HG03097 (cell line): ENCODE measurements around the gene TSC22D1.
"Not testable (repeated sequence)": the region's sequence is repeated elsewhere in the genome, so short reads cannot be mapped to it uniquely, and the experiment has no call there.

Source experiments
- ATAC-seq: cut with Tn5 transposase; IDR thresholded peaks from one replicate; pipeline ENCODE4 v1.9.1; 2021; ENCODE audit not compliant: unreplicated experiment, low FRiP score

The TSC22D1 gene

GRCh38 chr13:44573790-44574465 lies 2.2 kb downstream of the TSC22D1 start:
- ATAC-seq = no peak

GRCh38 chr13:44573071-44573470 lies 3.1 kb downstream of the TSC22D1 start:
- ATAC-seq = no peak

DNA sequence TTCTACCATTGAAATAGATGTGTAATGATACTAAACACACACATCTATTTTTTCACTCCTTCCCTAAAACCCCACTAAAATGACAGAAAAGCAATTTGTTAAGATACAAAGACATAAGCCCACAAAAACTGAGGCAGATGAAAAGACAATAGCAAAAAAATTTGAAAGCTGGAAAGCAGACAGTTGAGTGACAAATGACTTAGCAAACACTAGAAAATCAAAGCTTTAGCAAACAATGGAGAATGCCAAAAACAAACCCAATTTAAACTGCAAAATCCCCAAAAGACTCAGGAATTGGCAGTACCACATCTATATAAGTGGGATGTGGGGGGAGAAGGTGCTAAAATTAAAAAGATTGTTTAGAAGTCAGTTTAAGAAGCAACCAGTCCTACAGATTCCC lies 9.5 kb downstream of the TSC22D1 start:
- no peak for ATAC-seq

DNA sequence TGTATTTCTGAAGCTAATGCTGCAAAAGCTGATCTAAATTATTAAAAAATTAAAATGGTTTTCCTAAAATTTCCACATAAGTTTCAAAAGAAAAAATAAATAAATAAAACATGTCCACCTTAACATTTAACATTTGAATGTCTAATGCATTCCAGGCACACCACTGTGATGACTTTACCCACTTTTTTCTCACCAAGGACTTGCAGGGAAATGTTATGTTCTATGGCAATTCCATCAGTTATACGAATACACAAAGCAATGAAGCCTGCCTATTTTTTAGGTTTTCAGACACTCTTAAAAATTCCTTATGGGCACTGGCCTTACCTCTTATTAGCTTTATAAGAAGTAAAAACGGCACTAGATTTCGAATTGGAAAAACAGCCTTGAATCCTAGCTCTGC lies 10.2 kb downstream of the TSC22D1 start:
- ATAC-seq = no peak

- ATAC-seq = no peak
Measured at GRCh38 chr13:44564936-44565335, 11.2 kb downstream of the TSC22D1 start.

- ATAC-seq = not testable (repeated sequence)
Measured at GRCh38 chr13:44562853-44563252, 13.3 kb downstream of the TSC22D1 start.

DNA sequence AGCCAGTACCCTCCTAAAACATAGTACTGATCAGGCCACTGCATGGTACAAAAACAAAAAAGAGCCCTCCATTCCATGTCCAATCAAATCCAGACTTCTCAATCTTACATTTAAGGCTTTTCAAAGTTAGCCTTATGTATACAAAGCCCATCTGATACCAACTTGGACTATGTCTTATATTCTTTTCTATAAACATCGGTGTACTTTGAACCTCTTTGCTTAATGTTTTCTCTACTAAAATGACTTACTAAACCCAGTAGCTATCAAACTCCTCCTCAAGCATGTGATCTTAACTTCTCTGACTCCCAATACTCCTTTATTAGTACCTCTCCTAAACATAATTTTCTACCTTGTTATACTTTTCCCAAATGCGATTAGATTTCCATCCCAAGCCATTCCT lies 14.8 kb downstream of the TSC22D1 start:
- ATAC-seq = no peak

DNA sequence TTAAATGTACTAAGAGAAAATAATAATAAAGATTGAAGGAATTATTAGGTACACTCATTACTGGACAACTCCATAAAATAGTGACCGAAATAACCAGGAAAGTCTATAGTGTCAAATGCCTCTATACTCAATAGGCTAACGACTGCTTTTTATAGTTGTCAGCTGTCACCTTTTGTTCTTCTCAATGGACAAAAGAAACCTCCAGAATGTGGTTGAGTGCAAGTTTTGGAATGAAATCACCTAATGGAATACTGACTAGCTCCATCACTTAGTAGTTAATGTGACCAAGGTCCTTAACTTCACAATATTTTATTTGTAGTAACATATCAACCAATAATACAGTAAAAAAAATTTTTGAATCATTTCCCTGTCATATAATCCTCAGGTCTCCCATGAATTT lies 18.1 kb downstream of the TSC22D1 start:
- ATAC-seq = no peak

GRCh38 chr13:44555207-44555606 lies 20.9 kb downstream of the TSC22D1 start:
- ATAC-seq = no peak

DNA sequence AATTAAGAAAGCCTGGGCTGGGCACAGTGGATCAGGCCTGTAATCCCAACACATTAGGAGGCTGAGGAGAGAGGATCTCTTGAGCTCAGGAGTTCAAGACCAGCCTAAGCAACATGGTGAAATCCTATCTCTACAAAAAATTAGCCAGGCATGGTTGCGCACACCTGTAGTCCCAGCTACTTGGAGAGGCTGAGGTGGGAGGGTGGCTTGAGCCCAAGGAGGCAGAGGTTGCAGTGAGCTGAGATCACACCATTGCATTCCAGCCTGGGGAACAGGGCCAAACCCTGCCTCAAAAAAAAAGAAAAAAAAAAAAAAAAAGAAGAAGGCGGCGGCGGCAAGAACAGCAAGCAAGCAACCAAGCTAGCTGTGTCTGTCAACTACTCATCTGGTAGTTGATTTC lies 26.7 kb downstream of the TSC22D1 start:
- ATAC-seq = no peak

DNA sequence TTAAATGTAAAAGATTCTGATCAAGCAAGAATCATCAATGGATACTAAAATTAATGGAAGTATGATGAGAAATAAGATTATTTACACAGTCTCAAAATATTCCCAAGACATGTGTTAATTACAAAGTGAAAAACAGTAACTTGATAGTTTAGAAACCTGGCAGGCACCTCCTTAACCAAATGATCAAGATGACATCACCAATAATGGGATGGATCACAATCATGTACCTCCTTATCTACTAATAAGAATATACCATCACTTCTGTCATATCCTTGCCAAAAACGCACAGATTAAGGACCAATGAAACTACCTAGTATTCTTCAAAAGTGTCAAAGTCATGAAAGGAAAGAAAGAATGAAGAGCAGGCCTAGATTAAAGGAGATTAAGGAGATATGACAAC lies 30.0 kb downstream of the TSC22D1 start:
- ATAC-seq = no peak

DNA sequence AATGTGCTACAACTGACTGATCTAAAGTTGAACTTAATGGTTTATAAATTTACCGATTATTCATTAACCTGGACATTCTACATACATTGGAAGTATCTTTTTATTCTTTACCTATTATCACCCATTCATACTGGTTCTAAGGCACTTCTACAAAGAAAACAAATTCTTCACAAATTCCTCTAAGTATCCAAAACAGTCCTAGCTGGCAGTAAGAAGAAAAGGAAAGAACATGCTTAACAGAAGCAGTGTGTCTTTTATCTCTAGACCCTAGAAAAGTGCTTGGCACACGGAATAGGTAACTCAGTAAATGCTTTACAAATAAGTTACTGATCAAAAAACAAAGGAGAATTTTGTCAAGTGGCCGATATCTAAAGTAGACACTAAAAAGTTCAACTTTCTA lies 32.8 kb downstream of the TSC22D1 start:
- no peak for ATAC-seq

- no peak for ATAC-seq
Measured at GRCh38 chr13:44542361-44542760, 33.8 kb downstream of the TSC22D1 start.

DNA sequence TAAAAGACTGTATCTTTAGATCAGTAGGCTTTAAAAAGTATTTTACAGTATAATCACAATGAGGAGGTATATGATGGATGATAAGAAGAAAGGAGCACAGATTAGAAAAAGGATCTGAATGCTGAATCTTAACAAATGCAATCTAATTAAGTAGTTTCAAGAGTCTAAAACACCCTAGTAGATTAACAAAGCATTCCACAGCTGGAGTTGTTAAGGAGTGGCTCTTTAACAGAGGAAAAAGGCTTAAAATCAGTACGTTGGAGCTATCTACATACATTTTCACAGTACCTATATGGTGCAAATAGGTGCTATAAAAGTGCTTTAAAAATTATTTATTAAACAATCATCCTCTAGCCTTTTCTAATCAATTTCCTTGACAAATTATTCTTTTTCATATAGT lies 34.5 kb downstream of the TSC22D1 start:
- no peak for ATAC-seq

GRCh38 chr13:44540761-44541434 lies 35.2 kb downstream of the TSC22D1 start:
- ATAC-seq = no peak

DNA sequence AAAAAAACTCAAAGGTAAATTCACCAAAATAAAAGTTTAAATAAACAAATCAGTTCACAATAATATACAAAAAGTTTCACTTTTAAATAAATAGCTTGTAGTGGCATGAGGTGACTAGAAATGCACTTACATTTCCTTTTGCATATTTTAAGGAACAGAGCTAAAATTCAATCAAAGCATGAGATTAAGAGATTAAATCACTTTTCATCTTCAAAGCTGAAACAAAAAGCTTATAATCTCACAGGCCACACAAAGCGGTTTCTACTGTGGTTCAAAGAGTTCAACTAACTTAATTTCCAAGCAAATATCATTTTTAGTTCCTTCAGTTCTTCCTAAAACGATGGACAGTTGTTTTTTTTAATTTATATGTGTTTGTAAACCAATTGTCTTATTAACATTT lies 38.9 kb downstream of the TSC22D1 start:
- ATAC-seq = no peak

DNA sequence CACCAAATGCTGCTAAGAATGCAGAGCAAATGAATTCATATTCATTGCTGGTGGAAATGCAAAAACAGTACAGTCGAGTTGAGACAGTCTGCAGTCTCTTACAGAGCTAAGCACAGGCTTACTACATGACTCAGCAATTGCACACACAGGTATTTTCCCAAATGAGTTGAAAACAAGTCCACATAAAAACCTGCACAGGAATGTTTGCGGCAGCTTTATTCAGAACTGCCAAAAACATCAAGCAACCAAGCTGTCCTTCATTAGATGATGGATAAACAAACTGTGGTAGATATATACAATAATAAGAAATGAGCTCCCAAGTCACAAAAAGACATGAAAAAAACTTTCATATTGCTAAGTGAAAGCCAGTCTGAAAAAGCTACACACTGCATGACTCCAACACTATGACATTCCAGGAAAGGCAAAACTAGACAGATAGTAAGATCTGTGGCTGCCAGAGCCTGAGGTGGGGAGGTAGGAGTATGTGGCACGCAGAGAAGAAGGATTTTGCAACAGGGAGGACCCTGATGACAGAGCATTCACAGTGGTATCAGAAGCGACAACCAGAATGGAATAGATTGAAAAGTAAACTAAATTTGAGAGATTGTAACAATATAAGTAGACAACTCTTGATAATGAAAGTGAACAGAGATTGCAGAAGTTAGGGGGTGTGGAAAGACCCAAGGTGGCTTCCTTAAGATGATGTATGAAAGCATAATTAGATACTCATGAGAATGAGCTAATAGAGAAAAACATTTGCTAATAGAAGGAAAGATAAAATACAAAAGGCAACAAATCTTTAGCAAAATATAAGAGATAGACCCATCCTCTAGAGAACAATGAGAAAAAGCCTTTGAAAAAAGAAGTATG lies 52.7 kb downstream of the TSC22D1 start:
- ATAC-seq = no peak

GRCh38 chr13:44519642-44520041 lies 56.5 kb downstream of the TSC22D1 start:
- no peak for ATAC-seq

DNA sequence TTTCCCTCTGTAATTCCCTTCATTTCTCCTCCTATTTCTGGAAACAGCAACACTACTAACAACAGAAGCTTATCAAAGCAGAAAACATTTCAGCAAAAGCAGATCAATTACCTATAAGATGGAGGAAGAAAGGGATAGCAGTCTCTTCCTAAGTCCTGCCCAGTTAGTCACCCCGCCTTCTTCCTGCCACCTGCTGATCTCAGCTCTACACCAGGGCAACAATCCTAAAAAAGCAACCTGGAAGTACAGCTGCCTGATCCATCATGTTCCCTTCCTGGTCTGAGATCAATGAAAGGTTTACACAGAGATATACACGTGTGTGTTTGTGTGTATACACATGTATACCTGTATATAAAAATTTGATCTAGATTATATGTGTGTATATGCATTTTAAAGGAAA lies 59.4 kb downstream of the TSC22D1 start:
- ATAC-seq = no peak

DNA sequence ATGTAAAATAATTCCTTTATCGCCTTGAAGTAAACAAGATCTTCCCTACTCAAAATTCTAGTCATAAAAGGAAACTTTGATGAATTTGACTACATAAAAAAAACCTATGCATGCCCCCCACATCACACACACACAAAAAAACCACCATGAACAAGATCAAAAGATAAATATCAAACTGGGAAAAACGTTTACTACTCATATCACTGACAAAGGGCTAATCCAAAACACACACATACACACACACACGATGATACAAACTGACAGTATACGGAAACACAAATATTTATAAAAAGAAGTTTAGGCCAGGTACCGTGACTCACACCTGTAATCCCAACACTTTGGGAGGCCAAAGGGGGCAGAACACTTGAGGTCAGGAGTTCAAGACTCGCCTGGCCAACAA lies 61.9 kb downstream of the TSC22D1 start:
- no peak for ATAC-seq

DNA sequence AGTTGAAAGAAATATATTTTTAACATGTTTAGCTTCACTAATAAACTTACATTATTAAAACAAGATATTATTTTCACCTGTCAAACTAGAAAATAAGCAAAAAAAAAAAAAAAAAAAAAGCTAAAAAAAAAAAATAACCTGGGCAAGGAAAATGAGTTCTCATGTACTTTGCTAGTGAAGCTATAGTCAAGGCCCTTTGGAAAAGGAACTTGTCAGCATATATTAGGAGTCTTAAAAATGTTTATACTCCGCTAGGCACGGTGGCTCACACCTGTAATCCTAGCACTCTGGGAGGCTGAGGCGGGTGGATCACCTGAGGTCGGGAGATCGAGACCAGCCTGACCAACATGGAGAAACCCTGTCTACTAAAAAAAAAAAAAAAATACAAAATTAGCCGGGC lies 66.3 kb downstream of the TSC22D1 start:
- ATAC-seq = not testable (repeated sequence)
